Osteocyte (in vitro differentiated cells): ENCODE measurements around the gene CC2D1A. TPM values are rescaled to one million over a fixed set of nuclear protein-coding genes. Genes with fewer than 3 reads are reported as not detected.
"Not testable (repeated sequence)": the region's sequence is repeated elsewhere in the genome, so short reads cannot be mapped to it uniquely, and the experiment has no call there.

Source experiments
- DNase-seq: peaks from one replicate; pipeline ENCODE4 v3.0.0; 2021; ENCODE audit warnings: mixed read lengths; ENCODE audit not compliant: unreplicated experiment; ENCODE audit errors: extremely low spot score
- H3K27ac Mint-ChIP-seq: one replicate; pipeline ENCODE4 v1.8.0; 2021; ENCODE audit warnings: mild to moderate bottlenecking, mixed read lengths; ENCODE audit not compliant: unreplicated experiment
- H3K27me3 Mint-ChIP-seq: one replicate; pipeline ENCODE4 v1.8.0; 2021; ENCODE audit warnings: mixed read lengths; ENCODE audit not compliant: unreplicated experiment
- H3K36me3 Mint-ChIP-seq: one replicate; pipeline ENCODE4 v1.8.0; 2021; ENCODE audit warnings: mixed read lengths; ENCODE audit not compliant: unreplicated experiment
- H3K4me1 Mint-ChIP-seq: one replicate; pipeline ENCODE4 v1.8.0; 2021; ENCODE audit warnings: mixed read lengths; ENCODE audit not compliant: unreplicated experiment
- H3K4me3 Mint-ChIP-seq: one replicate; pipeline ENCODE4 v1.8.0; 2021; ENCODE audit warnings: mild to moderate bottlenecking, moderate library complexity, mixed read lengths; ENCODE audit not compliant: unreplicated experiment
- H3K9me3 Mint-ChIP-seq: one replicate; pipeline ENCODE4 v1.8.0; 2021; ENCODE audit warnings: mixed read lengths; ENCODE audit not compliant: unreplicated experiment
- total RNA-seq: library from RNA; stranded (reverse); gene quantifications from 2 replicates; pipeline ENCODE4 v1.2.1, GENCODE V29; 2021
- TF ChIP-seq, protein P1 (sequence below): fragments of 200-600 bp; sonication (generic); IDR thresholded peaks from 2 replicates; pipeline ENCODE4 v1.5.0; 2021; ENCODE audit warnings: antibody characterized with exemption, mild to moderate bottlenecking, moderate library complexity

The CC2D1A gene
- total RNA-seq, 1 donor from 2014 or later, result 51.3 TPM

DNA sequence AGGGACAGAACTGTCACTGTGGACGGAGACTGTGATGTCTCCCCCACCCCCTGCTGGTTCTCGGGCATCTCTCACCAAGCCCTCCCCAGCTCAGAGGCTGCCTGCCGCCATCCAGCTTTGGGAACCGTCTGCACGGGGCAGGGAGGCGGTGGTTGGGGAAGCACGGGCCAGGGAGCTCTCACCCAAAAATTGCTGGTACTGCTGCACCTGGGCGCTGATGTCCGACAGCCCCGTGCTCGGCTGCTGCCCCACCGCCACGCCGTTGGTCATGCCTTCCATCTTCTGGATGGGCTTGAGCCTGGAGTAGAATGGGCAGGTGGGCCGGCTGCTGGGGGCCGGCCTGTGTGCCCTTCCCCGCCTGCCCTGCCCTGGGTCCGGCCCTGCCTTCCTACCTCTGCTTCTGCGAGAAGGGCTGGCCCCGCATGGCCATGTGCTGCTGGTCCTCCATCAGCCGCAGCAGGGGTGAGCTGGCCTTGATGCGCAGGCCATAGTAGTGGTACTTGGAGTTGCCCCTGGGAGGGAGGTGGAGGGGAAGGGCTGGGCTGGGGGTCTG lies 62.5 kb downstream of the CC2D1A start:
- Mint-ChIP-seq H3K4me3 (no peak overlapping the region), H3K27me3 (no peaks in the 10 kb centered on the region), H3K9me3 (no peaks in the 10 kb centered on the region), H3K36me3 (peaks cover 11% of the 10 kb centered on the region), H3K4me1 (peaks cover 3% of the 10 kb centered on the region), H3K27ac (no peak overlapping the region)
- DNase-seq, result no peak
- TF ChIP-seq, protein P1, sequence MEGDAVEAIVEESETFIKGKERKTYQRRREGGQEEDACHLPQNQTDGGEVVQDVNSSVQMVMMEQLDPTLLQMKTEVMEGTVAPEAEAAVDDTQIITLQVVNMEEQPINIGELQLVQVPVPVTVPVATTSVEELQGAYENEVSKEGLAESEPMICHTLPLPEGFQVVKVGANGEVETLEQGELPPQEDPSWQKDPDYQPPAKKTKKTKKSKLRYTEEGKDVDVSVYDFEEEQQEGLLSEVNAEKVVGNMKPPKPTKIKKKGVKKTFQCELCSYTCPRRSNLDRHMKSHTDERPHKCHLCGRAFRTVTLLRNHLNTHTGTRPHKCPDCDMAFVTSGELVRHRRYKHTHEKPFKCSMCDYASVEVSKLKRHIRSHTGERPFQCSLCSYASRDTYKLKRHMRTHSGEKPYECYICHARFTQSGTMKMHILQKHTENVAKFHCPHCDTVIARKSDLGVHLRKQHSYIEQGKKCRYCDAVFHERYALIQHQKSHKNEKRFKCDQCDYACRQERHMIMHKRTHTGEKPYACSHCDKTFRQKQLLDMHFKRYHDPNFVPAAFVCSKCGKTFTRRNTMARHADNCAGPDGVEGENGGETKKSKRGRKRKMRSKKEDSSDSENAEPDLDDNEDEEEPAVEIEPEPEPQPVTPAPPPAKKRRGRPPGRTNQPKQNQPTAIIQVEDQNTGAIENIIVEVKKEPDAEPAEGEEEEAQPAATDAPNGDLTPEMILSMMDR, result no peak

DNA sequence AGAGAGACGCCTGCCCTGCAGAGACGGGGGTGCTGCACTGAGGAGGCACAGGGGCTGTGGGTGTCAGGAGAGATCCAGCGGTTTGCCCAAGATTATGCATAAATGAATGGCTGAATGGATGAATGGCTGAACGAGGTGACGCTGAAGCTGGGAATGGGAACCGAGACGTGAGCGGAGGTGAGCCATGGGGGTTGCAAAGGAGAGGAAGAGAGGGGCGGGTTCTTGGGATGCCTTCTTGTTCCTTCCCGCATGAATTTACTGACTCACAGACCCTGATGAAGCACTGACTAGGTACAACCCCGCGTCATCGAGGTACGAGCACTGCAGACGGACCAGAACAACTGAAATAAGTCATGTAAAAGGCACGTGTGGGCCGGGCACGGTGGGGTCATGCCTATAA lies 63.0 kb downstream of the CC2D1A start:
- Mint-ChIP-seq H3K4me3 (no peak overlapping the region), H3K9me3 (no peaks in the 10 kb centered on the region), H3K4me1 (peaks cover 3% of the 10 kb centered on the region), H3K36me3 (peaks cover 14% of the 10 kb centered on the region), H3K27me3 (no peaks in the 10 kb centered on the region), H3K27ac (no peak overlapping the region)
- no peak for DNase-seq
- TF ChIP-seq, protein P1, result no peak

DNA sequence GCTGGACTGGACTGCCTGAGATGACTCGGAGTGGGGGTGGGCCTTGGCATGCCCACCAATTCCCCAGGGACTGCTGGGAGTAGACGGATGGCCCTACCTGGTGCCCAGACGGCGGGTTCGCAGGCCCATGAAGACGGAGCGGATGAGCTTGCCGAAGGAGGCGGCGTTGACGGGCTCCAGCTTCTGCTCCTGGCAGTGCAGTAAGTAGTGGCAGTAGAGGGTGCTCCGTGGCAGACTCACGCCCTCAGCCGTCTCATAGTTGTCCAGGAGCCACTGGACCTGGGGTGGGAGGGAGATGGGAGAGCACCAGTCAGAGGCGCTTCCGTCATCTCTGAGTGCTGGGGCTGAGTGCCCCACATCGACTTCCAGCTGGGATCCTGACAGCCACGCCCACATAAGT lies 63.9 kb downstream of the CC2D1A start:
- H3K4me1 Mint-ChIP-seq, result peaks cover under 1% of the 10 kb centered on the region
- H3K9me3 Mint-ChIP-seq, result no peaks in the 10 kb centered on the region
- TF ChIP-seq, protein P1, result no peak
- no peak for DNase-seq
- no peak overlapping the region for H3K27ac Mint-ChIP-seq
- H3K4me3 Mint-ChIP-seq, result no peak overlapping the region
- no peaks in the 10 kb centered on the region for H3K27me3 Mint-ChIP-seq
- H3K36me3 Mint-ChIP-seq, result peaks cover 16% of the 10 kb centered on the region

DNA sequence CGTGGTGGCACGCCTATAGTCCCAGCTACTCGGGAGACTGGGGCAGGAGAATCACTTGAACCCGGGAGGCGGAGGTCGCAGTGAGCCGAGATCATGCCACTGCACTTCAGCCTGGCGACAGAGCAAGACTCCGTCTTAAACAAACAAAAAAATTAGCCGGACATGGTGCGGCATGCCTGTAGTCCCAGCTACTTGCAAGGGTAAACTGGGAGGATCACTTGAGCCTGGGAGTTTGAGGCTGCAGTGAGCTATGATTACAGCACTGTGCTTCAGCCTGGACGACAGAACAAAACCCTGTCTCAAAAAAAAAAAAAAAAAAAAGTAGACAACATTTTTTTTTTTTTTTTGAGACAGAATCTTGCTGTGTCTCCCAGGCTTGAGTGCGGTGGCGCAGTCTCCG lies 65.9 kb downstream of the CC2D1A start:
- H3K36me3 Mint-ChIP-seq, result peaks cover 24% of the 10 kb centered on the region
- not testable (repeated sequence) for DNase-seq, H3K4me1 Mint-ChIP-seq, H3K27me3 Mint-ChIP-seq, H3K4me3 Mint-ChIP-seq, H3K9me3 Mint-ChIP-seq, H3K27ac Mint-ChIP-seq

DNA sequence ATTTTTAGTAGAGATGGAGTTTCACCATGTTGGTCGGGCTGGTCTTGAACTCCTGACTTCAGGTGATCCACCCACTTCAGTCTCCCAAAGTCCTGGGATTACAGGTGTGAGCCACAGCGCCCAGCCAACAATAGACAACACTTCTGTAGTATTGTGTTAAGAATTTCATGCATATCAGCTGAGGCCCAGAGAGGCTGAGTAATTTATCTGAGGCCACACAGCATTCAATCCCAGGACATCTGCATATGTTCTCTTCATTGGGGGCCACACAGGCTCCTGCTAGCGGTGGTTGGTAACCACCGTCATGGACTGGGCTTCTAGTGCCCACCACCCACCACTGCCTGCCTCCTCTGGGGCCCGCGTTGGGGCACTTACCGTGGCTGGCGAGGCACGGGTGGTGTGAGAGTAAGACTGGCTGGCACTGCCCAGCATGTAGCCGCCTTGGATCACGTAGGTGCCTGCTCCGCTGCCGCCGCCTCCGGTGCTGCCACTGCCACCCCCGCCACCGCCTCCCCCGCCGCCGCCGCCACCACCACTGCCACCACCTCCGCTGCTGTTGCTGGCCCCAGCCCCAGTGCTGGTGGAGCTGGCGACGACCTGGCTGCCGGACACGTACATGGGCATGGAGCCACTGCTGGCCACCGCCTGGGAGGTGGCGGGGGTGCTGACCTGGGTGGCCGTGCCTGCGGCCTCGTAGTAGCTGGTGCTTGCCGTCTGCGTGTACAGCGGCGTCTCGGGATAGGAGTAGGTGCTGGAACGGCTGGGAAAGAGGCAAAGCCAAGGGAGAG lies 66.6 kb downstream of the CC2D1A start:
- H3K9me3 Mint-ChIP-seq, result no peaks in the 10 kb centered on the region
- no peaks in the 10 kb centered on the region for H3K4me1 Mint-ChIP-seq
- no peak for DNase-seq
- TF ChIP-seq, protein P1, result no peak
- no peak overlapping the region for H3K27ac Mint-ChIP-seq
- H3K27me3 Mint-ChIP-seq, result no peaks in the 10 kb centered on the region
- no peak overlapping the region for H3K4me3 Mint-ChIP-seq
- H3K36me3 Mint-ChIP-seq, result peaks cover 24% of the 10 kb centered on the region

DNA sequence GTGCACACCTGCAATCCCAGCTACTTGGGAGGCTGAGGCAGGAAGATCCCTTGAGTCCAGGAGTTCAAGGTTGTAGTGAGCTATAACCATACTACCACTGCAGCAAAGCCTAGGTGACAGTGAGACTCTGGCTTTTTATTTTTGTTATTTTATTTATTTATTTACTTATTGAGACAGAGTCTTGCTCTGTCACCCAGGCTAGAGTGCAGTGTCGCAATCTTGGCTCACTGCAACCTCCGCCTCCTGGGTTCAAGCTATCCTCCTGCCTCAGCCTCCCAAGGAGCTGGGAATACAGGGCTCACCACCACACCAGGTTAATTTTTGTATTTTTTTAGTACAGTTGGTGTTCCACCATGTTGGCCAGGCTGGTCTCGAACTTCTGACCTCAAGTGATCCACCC lies 67.5 kb downstream of the CC2D1A start:
- not testable (repeated sequence) for DNase-seq, H3K4me1 Mint-ChIP-seq, H3K27me3 Mint-ChIP-seq, H3K9me3 Mint-ChIP-seq, H3K4me3 Mint-ChIP-seq, H3K27ac Mint-ChIP-seq
- peaks cover 24% of the 10 kb centered on the region for H3K36me3 Mint-ChIP-seq
